Activated gamma-delta T cell treated with Interleukin-2 at 50 U/mL for 16 hours (primary cell): ENCODE results near the gene ICA1.
A peak's percentile ranks its signal among the peaks of the same experiment; 100 is the strongest.

ENCODE experiments used
- DNase-seq: peaks from one replicate; pipeline ENCODE4 v3.0.0-alpha.2; 2020

ICA1 gene

DNA sequence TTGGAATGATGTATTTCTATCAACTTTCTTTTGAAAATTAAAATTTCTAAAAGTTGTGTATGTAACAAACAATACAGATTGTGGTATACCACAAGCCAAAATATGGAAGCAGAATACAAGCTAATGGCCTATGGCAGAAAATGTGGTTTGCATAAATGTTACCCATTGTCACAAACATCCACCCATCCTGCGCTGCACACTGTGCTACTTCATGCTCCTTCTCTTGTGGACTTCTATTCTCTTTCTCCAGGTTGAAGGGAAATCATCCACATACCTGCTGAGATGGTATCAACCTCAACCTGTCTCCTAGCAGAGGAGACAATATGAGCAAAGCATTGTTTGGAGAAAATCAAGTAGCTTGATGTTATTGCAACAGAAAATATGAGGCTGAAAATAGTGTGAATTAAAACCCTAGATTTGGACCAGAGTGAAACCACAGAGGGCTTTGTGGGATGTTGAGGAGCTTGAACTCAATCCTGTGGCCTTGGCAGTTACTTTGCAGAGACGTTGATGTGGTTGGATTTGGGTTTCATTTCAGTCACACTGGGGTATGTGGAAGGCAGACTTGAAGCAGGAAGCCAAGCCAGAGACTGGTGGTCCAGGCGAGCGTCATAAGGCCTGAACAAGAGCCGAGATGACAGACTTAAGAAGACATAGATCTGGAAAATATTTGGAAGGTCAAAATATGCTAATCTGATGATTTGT, 63.8 kb downstream of the ICA1 start:
- peak; percentile 36 for DNase-seq

DNA sequence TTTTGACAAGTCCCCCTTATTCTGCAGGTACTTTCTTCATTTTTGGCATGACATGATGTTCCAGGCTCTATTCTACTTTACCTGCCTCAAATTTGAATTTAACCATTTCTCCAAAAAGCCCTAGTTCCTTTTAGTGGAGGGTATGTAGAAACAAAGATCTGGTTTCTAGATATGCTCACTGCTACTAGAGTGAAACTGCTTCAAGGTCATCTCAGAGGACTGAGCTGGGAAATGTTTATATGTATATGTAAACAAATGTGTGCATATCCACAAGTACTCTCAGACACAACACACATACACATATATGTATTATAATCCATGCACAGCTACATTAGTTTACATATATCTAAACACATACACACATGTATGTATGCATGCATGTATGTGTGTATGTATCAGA, 69.1 kb downstream of the ICA1 start:
- no peak for DNase-seq

DNA sequence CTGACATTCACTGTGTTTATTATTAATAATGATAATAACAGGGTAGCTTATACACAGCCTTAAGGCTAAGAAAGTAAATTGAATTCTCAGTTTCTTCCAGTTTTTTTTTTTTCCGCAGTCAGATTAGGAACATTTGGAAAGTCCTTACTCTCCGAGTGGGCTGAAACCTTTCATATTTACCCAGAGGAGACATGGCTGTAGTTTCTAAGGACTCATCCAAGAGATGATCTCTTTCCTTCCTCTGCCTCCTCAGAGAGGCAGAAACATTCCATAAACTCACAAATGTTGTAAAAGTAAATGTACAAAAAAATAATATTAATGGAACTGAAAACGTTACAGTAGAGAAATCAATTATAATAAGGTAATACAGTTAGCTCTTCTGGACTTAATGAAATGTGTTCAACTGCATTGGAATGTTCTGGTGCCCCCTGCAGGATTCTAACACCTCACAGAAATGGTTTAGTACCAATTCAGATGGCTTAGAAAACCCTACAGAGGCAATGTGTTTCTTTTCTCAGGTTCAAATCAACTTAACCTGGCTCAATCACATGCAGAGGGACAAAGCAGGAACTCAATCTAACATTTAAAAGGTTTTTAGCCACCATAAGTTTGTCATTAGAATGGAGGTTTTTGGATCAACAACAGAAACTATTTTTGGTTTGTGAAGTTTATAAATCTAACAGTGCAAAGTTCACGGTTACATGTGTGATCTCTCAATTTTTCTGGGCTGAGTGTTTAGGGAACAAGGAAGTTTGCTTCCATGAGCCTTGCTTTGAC, 71.7 kb downstream of the ICA1 start:
- DNase-seq = peak; percentile 68

GRCh38 chr7:8189625-8190024, 72.3 kb downstream of the ICA1 start:
- no peak for DNase-seq

DNA sequence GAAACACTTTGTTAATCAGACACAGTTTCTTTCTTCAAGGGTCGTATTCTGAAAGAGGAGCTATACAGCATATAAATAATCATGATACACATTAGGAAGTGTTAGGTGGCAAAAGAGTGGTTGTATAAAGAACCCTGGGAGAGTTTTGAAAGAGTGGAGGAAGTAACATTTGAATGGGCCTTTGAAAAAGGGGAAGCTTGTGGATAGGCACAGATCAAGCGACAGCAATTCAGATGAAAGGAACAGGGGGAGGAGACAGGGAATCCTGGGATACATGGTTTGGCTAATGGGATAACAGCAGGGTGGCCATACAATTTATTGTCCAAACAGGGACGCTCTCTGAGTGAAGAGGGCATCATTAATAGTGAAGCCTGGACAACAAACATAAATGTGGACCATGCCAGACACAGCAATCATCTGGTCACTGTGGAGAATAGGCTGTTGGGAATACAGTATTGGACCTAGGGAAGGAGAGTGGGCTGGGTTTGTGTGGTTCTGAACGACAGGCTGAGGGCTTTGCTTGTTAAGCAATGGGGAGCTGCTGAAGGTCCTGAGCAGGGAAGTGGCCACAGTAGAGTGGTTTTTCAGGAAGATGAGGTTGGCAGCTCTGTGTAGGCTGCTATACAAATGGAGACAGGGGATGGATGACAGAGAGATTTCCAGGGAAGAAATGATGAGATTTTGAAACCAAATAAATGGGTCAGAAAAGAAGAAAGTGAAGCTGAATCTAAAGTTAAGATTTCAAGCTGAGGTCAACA, 75.9 kb downstream of the ICA1 start:
- no peak for DNase-seq

- no peak for DNase-seq
Observed at GRCh38 chr7:8184221-8184620, 77.7 kb downstream of the ICA1 start.

GRCh38 chr7:8179486-8179885, 82.5 kb downstream of the ICA1 start:
- no peak for DNase-seq

DNA sequence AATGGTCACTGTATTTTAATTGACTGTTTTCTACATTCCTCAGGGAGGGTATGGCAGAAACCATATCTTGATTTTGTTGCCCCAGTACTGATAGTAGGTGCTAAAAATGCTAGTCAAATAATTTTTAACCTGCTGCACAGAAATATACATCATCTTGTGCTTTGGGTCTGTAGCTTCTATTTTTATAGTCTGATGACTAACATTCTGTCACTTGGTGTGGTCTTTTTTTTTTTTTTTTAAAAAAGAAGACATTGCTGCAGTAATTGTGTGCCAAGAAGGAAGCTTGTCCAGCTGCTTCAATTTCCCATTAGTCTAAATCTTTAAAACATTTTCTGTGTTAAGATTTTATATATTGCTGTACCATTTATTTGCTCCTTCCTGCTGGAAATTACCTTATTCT, 83.6 kb downstream of the ICA1 start:
- no peak for DNase-seq

DNA sequence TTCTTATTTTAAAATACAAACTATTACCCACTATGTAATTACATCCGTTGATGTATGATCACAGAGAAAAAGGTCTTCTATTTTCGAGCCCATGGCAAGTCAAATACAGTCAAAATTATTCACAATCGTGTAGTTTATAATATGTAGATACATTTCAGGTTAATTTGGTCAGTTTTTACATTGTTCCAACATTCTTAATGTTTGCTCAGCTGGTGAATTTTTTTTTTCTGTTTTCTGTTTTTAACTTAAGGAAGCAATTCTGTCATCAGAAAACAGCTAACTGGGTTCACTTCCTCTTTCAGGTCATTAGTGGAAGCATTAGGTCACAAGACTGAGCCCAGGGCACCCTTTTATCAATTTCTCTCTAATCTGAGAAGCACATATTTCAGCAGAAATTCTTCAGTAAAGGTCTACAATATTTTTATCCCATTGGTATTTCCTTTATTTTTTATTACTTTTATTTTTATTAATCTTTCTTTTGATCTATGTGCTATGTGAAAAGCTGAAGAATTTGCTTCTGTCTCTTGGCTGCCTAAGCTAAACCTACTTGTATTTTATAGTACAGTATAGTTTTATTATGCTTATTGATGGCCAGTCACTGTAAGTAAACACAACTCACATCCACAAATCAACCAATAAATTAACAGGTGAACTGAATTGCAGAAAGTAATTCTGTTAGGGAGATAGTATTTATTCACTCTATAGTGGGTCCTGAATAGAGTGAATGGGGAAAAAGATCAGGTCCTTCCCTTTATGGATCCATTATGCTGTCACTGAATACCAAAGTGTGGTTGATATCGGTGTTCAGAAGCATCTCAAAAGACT, 84.6 kb downstream of the ICA1 start:
- DNase-seq = no peak

DNA sequence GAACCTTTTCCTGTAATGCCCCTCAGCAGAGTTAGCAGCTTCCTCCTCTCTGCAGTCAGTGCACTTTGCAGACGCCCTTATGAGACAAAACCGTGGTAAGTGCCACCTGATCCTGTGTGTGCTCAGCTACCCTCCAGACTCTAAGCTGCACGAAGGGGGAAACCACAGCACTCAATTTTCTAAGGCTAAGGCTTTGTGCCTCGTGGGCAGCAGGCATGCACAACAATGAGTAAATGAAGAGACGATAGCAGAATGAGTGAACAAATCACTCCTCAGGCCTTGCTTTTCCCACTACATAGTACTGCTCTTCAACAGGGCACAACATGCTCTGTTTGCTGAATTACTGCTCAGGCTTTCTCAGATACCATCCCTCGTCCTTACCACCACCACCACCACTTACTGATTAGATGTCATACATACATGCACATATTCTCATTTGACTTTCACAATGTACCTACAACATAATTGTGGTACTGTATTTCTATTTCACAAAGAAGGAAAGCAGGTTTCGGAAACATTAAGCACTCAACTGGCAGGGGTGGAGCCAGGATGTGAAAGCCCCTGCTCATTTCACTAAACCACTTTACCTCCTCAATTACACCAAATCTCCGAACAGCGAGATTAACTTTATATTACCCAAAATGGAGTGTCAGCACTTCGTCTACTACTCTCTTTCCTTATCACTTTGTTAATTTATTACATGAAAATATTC, 85.4 kb downstream of the ICA1 start:
- peak; percentile 64 for DNase-seq

DNA sequence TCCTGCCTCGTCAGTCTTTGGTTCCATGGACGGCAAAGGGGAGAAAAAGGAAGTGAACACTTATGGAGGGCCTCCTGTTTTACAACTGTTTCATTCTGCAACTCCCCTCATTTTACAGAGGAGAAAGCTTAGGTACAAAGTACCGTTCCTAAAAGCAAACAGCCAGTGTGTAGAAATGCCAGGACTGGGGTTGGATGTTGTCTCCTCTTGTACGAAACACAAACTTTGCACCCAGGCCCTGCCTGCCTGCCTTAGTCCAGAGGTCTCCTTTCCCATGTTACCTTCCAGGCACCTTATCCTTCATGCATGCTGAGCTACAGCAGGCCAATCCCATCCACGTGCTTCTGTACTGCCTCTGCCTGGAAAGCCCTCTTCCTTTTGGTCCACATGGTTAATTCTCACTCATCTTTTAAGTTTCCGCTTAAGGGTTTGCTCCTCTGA, 86.0 kb downstream of the ICA1 start:
- no peak for DNase-seq

DNA sequence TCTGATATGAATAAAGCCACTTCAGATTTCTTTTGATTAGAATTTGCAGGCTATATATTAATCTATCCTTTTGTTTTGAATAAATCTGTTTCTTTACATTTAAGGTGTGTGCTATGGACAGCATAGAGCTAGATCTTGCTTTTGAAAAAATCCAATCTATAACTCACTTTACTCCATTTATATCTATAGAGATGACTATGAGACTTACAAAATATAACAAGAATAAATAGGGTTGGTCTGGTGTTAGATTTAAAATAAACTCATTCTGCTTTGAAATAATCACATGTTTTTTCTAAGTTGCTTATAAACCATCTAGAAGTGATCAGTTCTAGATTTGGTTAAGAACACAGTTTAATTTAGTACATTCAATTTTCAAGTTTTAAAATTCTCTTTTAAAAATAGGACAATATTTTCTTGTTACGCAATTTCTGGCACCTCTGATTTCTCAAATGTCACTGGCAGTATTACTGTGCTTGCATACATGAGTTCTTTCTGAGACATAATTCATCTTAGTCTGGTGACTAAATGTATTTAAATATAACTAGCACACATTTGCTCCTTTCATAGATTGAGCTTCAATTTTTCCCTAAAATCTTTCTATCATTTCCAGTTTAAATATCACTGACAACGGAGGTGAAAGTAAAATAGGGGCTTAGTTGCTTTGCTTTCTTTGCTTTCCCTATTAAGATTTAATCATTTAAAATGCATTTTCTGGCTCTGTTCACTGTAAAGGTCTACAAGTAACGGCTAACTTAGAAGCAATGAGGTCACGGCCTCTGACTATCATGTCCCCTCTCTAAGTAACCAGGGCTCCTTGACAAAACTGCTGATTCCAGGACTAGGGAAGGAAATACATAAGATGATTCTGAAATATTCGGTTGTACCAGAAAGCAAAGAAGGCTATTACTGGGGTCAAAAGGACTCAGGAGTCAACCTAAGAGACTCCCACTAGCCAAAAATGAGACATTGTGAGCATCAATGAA, 89.3 kb downstream of the ICA1 start:
- no peak for DNase-seq

- no peak for DNase-seq
Observed at GRCh38 chr7:8169171-8169570, 92.8 kb downstream of the ICA1 start.

DNA sequence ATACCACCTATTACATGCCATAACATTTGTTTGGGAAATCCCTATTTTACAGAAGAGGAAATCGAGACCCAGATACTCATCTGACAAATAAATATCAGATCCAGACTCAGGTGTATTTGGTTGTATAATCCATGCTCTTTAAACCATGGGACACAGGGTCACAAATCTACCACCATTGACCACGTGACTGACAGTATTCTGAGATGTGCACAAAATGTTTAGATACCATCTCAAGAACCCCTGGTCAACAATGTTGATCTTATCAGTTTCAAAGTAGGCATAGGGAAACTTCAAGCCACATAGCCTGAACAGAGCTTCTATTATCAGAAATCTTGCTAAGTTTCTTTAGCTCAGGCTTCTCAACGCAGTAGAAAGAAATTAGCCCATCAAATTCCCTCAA, 93.6 kb downstream of the ICA1 start:
- no peak for DNase-seq

DNA sequence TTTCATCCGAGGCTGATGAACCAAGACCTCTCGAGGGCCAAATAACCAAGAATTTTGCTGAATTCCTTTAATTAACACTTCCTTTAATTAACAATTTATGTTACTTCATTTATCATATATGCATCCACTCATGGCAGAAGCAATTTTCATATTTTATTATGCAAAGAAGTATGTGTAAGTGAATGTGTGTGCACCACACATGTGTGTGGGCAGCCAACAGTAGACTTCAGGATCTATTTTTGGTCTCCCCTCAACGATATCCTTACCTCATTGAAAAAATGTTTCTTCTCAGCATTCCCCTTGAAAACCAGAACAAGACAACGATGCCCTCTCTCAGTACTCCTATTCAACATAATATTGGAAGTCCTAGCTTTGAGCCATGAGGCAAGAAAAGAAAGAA, 96.8 kb downstream of the ICA1 start:
- DNase-seq = no peak

- no peak for DNase-seq
Observed at GRCh38 chr7:8162181-8162580, 99.8 kb downstream of the ICA1 start.

- DNase-seq = no peak
Observed at GRCh38 chr7:8161364-8161828, 100.6 kb downstream of the ICA1 start.

- no peak for DNase-seq
Observed at GRCh38 chr7:8160779-8161345, 101.1 kb downstream of the ICA1 start.

GRCh38 chr7:8160250-8160649, 101.7 kb downstream of the ICA1 start:
- DNase-seq = no peak

DNA sequence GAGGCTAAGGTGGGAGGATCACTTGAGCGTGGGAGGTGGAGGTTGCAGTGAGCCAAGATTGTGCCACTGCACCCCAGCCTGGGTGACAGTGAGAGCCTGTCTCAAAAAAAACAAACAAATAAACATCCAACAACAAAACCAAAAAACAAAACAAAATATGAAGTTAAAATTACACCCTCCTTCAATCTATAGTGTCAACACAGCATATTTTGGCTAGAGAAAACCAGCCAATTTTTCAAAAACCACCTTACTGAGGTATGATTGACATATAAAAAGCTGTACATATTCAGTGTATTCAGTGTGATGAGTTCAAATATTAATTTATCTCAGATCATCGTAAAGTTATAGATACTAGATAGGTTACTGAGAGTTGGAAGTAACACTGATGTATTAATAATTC, 102.4 kb downstream of the ICA1 start:
- no peak for DNase-seq
